ENCODE data around the gene TOMM5. TPM values are rescaled to one million over a fixed set of nuclear protein-coding genes. Genes with fewer than 3 reads are reported as not detected.

The TOMM5 gene
- total RNA-seq, 4 donors from 2014 or later, result 44.3 to 82.1 (median 76.0) TPM

DNA sequence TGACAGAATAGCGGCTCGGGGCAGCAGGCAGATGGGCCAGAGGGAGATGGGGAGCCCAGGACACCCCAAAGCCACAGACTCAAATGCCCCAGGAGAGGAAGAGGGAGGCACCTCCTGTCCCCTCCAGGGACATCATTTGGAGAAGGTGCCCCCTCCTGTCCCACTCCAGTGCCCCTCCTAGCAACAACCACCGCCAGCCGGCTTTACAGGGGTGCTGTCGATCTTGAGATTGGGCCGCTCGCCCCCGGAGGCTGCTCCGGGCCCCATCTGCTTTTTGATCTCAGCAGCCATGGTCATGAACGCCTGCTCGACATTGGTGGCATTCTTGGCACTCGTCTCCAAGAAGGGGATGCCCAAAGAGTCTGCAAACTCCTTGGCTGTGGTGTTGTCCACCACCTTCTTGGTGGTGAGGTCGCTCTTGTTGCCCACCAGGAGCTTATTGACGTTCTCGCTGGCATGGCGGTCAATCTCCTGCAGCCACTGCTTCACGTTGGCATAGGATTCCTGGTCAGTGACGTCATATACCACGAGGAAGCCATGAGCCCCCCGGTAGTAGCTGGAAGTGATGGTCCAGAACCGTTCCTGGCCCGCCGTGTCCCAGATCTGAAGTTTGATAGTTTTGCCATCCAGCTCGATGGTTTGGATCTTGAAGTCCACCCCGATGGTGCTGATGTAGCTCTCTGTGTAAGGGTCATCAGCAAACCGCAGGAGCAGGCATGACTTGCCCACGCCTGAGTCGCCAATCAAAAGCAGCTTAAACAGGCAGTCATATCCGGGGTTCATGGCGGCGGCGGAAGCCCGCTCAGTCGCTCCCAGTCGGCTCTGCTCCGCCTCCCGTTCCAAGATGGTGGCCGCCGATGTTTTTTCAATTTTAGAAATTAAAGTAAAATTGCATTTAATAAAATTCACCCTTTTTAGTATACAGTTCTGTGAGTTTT lies 44.4 kb upstream of the TOMM5 start:
- no peak for DNase-seq (ENCODE audit: low spot score in 2 of 2)
- H3K4me3 ChIP-seq, result no peak overlapping the region
- no peaks in the 10 kb centered on the region for H3K9me3 ChIP-seq
- no peak overlapping the region for H3K27ac ChIP-seq
- peaks cover 5% of the 10 kb centered on the region for H3K27me3 ChIP-seq
- no peak for TF ChIP-seq POLR2AphosphoS5 (IDR thresholded peaks at IDR 0.05)
- no peak for TF ChIP-seq POLR2A (IDR thresholded peaks at IDR 0.05)
- TF ChIP-seq, protein P1, sequence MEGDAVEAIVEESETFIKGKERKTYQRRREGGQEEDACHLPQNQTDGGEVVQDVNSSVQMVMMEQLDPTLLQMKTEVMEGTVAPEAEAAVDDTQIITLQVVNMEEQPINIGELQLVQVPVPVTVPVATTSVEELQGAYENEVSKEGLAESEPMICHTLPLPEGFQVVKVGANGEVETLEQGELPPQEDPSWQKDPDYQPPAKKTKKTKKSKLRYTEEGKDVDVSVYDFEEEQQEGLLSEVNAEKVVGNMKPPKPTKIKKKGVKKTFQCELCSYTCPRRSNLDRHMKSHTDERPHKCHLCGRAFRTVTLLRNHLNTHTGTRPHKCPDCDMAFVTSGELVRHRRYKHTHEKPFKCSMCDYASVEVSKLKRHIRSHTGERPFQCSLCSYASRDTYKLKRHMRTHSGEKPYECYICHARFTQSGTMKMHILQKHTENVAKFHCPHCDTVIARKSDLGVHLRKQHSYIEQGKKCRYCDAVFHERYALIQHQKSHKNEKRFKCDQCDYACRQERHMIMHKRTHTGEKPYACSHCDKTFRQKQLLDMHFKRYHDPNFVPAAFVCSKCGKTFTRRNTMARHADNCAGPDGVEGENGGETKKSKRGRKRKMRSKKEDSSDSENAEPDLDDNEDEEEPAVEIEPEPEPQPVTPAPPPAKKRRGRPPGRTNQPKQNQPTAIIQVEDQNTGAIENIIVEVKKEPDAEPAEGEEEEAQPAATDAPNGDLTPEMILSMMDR (IDR thresholded peaks at IDR 0.05), result no peak
- TF ChIP-seq EP300 (IDR thresholded peaks at IDR 0.05), result no peak
- H3K36me3 ChIP-seq, result no peaks in the 10 kb centered on the region
- 94% methylated on average over 32 of the region's 39 CpGs for WGBS
- H3K4me1 ChIP-seq, result no peaks in the 10 kb centered on the region

DNA sequence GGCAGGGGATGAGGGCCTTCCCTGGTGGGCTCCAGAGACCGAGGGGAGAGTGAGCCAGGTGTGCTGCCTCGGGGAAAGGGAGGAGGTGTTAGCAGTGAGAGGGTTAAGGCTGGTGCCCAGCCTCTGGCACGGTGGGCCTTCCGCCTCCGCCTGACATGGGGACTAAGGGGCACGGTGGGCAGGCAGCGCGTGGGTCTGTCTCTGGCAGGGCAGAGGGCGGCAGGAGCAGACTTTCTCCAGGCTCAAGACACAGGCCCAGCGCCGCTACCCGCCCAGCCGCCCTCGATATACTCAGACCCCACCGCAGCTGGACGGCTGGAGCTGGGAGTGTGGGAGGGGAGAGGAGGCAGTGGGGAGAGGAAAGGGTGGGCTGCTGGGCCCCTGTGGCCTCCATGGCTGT lies 43.4 kb upstream of the TOMM5 start:
- WGBS, result 87% methylated on average over 4 of the region's 16 CpGs
- DNase-seq (ENCODE audit: low spot score in 2 of 2), result no peak
- Histone ChIP-seq H3K4me3 (no peak overlapping the region), H3K27me3 (peaks cover 5% of the 10 kb centered on the region), H3K27ac (no peak overlapping the region), H3K36me3 (no peaks in the 10 kb centered on the region), H3K9me3 (no peaks in the 10 kb centered on the region), H3K4me1 (no peaks in the 10 kb centered on the region)
- TF ChIP-seq, protein P1 (IDR thresholded peaks at IDR 0.05), result no peak
- TF ChIP-seq POLR2A (IDR thresholded peaks at IDR 0.05) (no peak), POLR2AphosphoS5 (IDR thresholded peaks at IDR 0.05) (no peak), EP300 (IDR thresholded peaks at IDR 0.05) (no peak)

DNA sequence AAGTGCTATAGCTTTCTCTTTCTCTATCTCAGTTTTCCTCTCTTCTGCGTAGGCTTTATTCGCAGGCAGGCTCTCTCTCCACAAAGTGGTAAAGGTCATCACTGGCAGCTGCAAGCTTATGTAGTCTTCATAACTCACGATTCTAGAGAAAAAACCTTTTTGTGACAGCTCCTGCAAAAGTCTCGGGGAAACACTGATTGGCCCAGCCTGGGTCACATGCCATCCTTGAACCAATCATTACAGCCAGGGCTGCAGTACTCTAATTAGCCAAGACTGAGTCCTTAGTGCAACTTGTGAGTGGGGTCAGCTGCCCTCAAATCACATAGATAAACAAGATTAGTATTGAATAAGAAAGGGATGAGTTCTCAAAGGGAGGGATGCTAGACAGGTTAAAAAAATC lies 40.1 kb upstream of the TOMM5 start:
- Histone ChIP-seq H3K4me3 (no peak overlapping the region), H3K36me3 (no peaks in the 10 kb centered on the region), H3K4me1 (no peaks in the 10 kb centered on the region), H3K9me3 (no peaks in the 10 kb centered on the region), H3K27me3 (peaks cover 5% of the 10 kb centered on the region), H3K27ac (no peak overlapping the region)
- TF ChIP-seq, protein P1 (IDR thresholded peaks at IDR 0.05), result no peak
- no peak for TF ChIP-seq EP300 (IDR thresholded peaks at IDR 0.05)
- no peak for TF ChIP-seq POLR2A (IDR thresholded peaks at IDR 0.05)
- TF ChIP-seq POLR2AphosphoS5 (IDR thresholded peaks at IDR 0.05), result no peak
- WGBS, result 90% methylated on average over 4 of the region's 4 CpGs
- DNase-seq (ENCODE audit: low spot score in 2 of 2), result no peak

DNA sequence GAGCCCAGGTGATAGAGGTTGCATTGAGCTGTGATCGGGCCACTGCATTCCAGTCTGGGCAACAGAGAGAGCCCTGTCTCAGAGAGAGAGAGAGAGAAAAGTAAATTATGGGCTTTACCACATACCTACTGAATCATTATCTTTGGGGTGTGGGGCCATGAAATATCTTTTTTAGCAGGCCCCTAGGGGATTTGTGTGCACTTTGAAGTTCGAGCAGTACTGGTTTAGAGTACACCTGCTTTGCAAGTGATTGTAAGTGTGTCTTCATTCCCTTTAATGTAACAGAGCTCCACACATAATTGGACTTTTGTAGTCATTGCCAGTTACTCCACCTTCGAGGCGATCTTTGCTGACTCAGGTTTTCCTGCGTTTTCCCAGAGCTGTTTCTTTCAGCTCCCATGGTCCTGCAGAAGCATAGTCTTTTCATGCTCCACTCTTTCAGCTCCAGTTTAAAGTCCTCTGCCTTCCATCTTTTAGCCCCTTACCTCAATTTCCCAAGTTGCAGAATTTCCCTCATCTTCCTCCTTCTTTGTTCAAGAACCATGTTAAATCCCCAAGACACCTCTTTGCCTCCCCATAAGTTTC lies 34.4 kb upstream of the TOMM5 start:
- WGBS, result 30% methylated on average over 5 of the region's 5 CpGs
- no peak overlapping the region for H3K27ac ChIP-seq
- H3K9me3 ChIP-seq, result no peaks in the 10 kb centered on the region
- H3K36me3 ChIP-seq, result no peaks in the 10 kb centered on the region
- no peak for DNase-seq (ENCODE audit: low spot score in 2 of 2)
- H3K4me3 ChIP-seq, result no peak overlapping the region
- no peak for TF ChIP-seq POLR2A (IDR thresholded peaks at IDR 0.05)
- TF ChIP-seq EP300 (IDR thresholded peaks at IDR 0.05), result no peak
- TF ChIP-seq, protein P1 (IDR thresholded peaks at IDR 0.05), result no peak
- no peak for TF ChIP-seq POLR2AphosphoS5 (IDR thresholded peaks at IDR 0.05)
- no peaks in the 10 kb centered on the region for H3K27me3 ChIP-seq
- peaks cover 4% of the 10 kb centered on the region for H3K4me1 ChIP-seq

DNA sequence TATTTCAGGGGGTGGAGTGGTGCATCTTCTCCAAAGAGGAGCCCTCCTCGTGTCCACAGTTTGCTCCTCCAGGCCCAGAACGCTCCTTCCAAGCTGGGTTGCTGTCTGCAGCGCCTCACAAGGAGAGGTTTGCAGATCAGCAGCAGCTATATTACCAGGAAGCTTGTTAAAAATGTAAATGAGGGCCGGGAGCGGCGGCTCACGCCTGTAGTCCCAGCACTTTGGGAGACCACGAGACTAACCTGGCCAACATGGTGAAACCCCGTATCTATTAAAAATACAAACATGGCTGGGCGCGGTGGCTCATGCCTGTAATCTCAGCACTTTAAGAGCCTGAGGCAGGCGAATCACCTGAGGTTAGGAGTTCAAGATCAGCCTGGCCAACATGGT lies 33.4 kb upstream of the TOMM5 start:
- no peak for TF ChIP-seq EP300 (IDR thresholded peaks at IDR 0.05)
- TF ChIP-seq, protein P1 (IDR thresholded peaks at IDR 0.05), result no peak
- no peak for TF ChIP-seq POLR2AphosphoS5 (IDR thresholded peaks at IDR 0.05)
- TF ChIP-seq POLR2A (IDR thresholded peaks at IDR 0.05), result no peak

More for the DNA sequence above, 33.4 kb upstream of the TOMM5 start:
- 80% methylated on average over 12 of the region's 12 CpGs for WGBS
- no peak for DNase-seq (ENCODE audit: low spot score in 2 of 2)
- peaks cover 4% of the 10 kb centered on the region for H3K4me1 ChIP-seq
- no peak overlapping the region for H3K27ac ChIP-seq
- no peaks in the 10 kb centered on the region for H3K9me3 ChIP-seq
- H3K36me3 ChIP-seq, result no peaks in the 10 kb centered on the region
- H3K27me3 ChIP-seq, result no peaks in the 10 kb centered on the region
- H3K4me3 ChIP-seq, result no peak overlapping the region

All from suprapubic skin (tissue), 4 donors.